Mucosa of stomach (tissue), 1 donor: ENCODE results near the gene HRCT1.

Source experiments
- H3K27me3 ChIP-seq: one replicate; pipeline ENCODE4 v1.7.0; 2013; ENCODE audit warnings: mild to moderate bottlenecking, low read length; ENCODE audit not compliant: control insufficient read depth, insufficient read depth
- H3K36me3 ChIP-seq: one replicate; pipeline ENCODE4 v1.7.0; 2013; ENCODE audit warnings: low read length; ENCODE audit not compliant: control insufficient read depth, insufficient read depth
- H3K4me1 ChIP-seq: one replicate; pipeline ENCODE4 v1.7.0; 2013; ENCODE audit warnings: mild to moderate bottlenecking, low read length; ENCODE audit not compliant: control insufficient read depth, insufficient read depth
- H3K4me3 ChIP-seq: one replicate; pipeline ENCODE4 v1.7.0; 2013; ENCODE audit warnings: low read length
- H3K9ac ChIP-seq: one replicate; pipeline ENCODE4 v1.7.0; 2013; ENCODE audit warnings: mild to moderate bottlenecking, low read length, moderate library complexity
- H3K9me3 ChIP-seq: one replicate; pipeline ENCODE4 v1.7.0; 2013; ENCODE audit warnings: mild to moderate bottlenecking, low read length, moderate library complexity; ENCODE audit not compliant: control insufficient read depth
- donor health status: Pancreatic carcinoma.

Gene HRCT1

GRCh38 chr9:35905912-35906679 is at the start of gene HRCT1:
HRCT1 (plus strand) TSS chr9:35906202; CDS start chr9:35906288, 86 bp downstream.
- Histone ChIP-seq H3K27me3 (no peaks in the 10 kb centered on the region), H3K4me3 (no peak within 1 kb of the TSS), H3K4me1 (peaks cover 72% of the 10 kb centered on the region), H3K36me3 (no peaks in the 10 kb centered on the region), H3K9me3 (no peaks in the 10 kb centered on the region), H3K9ac (no peak within 1 kb of the TSS)

- Histone ChIP-seq H3K9ac (no peak overlapping the region), H3K36me3 (no peaks in the 10 kb centered on the region), H3K27me3 (peaks cover 8% of the 10 kb centered on the region), H3K4me3 (no peak overlapping the region), H3K4me1 (no peaks in the 10 kb centered on the region), H3K9me3 (no peaks in the 10 kb centered on the region)
These were observed 49.8 kb upstream of the HRCT1 start for GRCh38 chr9:35856206-35856605.

GRCh38 chr9:35856882-35857281 is 49.1 kb upstream of the HRCT1 start:
- no peaks in the 10 kb centered on the region for H3K9me3 ChIP-seq
- peaks cover 11% of the 10 kb centered on the region for H3K27me3 ChIP-seq
- H3K36me3 ChIP-seq = no peaks in the 10 kb centered on the region
- H3K9ac ChIP-seq = no peak overlapping the region
- no peak overlapping the region for H3K4me3 ChIP-seq
- H3K4me1 ChIP-seq = no peaks in the 10 kb centered on the region

GRCh38 chr9:35858458-35858857 is 47.5 kb upstream of the HRCT1 start:
- Histone ChIP-seq H3K27me3 (peaks cover 16% of the 10 kb centered on the region), H3K9ac (no peak overlapping the region), H3K4me1 (no peaks in the 10 kb centered on the region)

GRCh38 chr9:35859310-35859989 is 46.6 kb upstream of the HRCT1 start:
- no peak overlapping the region for H3K4me3 ChIP-seq
- no peaks in the 10 kb centered on the region for H3K36me3 ChIP-seq
- no peak overlapping the region for H3K9ac ChIP-seq
- no peaks in the 10 kb centered on the region for H3K4me1 ChIP-seq
- no peaks in the 10 kb centered on the region for H3K9me3 ChIP-seq
- H3K27me3 ChIP-seq = peaks cover 16% of the 10 kb centered on the region

More at GRCh38 chr9:35858458-35858857, 47.5 kb upstream of the HRCT1 start:
- Histone ChIP-seq H3K36me3 (no peaks in the 10 kb centered on the region), H3K4me3 (no peak overlapping the region), H3K9me3 (no peaks in the 10 kb centered on the region)

DNA sequence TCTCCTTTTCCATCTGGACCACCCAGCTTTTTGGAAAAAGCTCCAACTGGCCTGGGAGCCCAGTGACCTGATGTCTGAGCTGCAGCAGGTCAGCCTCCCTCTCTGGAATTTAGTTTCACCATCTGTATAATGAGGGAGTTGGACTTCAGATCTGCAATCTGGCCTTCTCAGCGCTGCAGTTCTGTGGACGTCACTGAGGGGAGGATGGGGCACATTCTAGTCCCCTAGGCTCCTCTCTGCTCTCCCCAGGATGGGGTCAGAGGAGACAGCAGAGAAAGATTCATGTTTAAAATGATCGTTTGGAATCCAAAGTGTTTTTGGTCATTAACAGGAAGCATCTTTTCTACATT is 46.0 kb upstream of the HRCT1 start:
- Histone ChIP-seq H3K36me3 (no peaks in the 10 kb centered on the region), H3K27me3 (peaks cover 16% of the 10 kb centered on the region), H3K4me1 (no peaks in the 10 kb centered on the region), H3K9ac (no peak overlapping the region), H3K4me3 (no peak overlapping the region), H3K9me3 (no peaks in the 10 kb centered on the region)

DNA sequence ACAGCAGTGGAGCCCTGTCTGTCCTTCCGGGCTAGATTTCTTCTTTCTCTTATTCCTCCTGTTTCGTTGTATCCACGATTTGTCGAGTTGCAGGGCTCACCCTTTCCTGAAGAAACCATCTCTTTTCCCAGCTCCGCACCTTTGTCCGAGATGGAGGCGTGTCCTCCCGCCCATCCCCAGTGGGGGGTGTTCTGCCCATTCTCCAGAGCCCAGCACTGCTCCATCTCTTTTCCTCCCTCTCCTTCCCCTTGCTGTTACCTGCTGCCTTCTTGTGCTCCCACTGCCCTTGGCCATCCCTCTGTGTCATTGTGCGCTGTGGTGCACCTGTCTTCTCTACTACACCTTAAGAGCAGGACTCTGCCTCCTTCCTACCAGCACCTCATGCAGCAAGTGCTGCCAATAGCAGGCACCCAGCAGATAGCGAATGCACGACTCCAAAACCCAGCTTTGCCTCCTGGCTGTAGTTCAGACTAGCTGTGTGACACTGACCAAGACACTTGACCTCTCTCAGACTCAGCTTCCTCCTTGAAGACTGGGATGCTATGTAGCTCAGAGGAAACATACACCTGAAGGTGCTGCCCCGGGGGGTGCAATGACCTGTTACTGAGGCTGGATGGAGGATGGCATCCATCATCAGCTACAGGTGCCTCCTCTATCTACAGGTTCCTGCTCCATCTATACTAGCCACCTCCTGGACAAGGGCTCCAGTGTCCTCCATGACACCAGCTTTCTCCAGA is 44.7 kb upstream of the HRCT1 start:
- Histone ChIP-seq H3K36me3 (no peaks in the 10 kb centered on the region), H3K4me3 (no peak overlapping the region), H3K9ac (no peak overlapping the region), H3K9me3 (no peaks in the 10 kb centered on the region), H3K27me3 (peaks cover 16% of the 10 kb centered on the region), H3K4me1 (no peaks in the 10 kb centered on the region)

- Histone ChIP-seq H3K4me1 (no peaks in the 10 kb centered on the region), H3K9ac (no peak overlapping the region), H3K9me3 (no peaks in the 10 kb centered on the region), H3K27me3 (peaks cover 16% of the 10 kb centered on the region), H3K4me3 (no peak overlapping the region), H3K36me3 (no peaks in the 10 kb centered on the region)
These were observed 43.7 kb upstream of the HRCT1 start for GRCh38 chr9:35862328-35862727.

GRCh38 chr9:35863583-35863982 is 42.4 kb upstream of the HRCT1 start:
- no peaks in the 10 kb centered on the region for H3K9me3 ChIP-seq
- peaks cover 16% of the 10 kb centered on the region for H3K27me3 ChIP-seq
- H3K36me3 ChIP-seq = no peaks in the 10 kb centered on the region
- H3K9ac ChIP-seq = no peak overlapping the region
- no peak overlapping the region for H3K4me3 ChIP-seq
- no peaks in the 10 kb centered on the region for H3K4me1 ChIP-seq

DNA sequence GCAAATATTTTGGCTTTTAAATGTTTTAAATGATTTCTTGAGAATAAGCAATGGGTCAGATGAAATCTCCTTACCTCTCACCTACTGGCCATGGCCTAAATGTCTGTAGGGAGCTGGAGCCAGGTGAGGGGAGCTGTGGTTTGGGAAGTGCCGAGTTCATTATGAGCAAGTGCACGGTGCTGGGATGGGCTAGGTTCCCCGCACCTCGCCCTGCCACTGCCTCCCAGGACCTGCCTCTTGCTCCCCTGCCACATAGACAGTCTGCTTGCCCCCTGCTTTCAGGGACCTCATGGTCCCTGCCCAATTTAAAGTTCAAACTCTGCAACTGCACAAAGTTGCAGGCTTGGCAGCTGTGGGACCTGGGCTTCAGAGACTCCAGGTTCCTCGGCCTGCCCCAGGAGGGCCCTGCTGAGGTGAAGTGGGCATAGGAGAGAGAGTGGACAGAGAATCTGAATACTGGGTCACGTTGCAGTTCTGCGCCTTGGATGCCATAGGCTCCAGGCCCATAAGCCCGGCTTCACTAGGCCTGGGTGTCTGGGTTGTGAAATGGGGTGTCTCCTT is 41.2 kb upstream of the HRCT1 start:
- Histone ChIP-seq H3K9ac (no peak overlapping the region), H3K36me3 (no peaks in the 10 kb centered on the region), H3K27me3 (peaks cover 16% of the 10 kb centered on the region), H3K4me3 (no peak overlapping the region), H3K4me1 (no peaks in the 10 kb centered on the region), H3K9me3 (no peaks in the 10 kb centered on the region)

DNA sequence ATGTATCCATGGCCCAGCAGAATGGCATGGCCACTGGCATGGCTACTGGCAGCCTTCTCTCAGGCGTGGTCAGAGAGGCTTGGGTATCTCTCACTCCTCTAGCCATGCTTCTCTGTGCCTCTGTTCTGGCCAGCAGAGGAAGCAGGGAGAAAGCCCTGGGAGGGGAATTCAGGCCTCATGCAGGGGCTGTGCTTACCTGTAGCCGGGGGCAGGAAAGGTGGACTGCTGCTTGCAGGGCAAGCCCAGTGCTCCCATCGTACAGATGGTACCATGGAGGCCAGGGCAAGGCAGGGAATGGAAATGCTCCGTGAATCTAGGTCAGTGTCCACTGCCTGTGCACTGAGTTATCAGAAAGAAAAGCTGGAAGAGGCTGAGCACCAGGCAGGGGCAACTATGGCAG is 38.5 kb upstream of the HRCT1 start:
- Histone ChIP-seq H3K9ac (no peak overlapping the region), H3K9me3 (no peaks in the 10 kb centered on the region), H3K4me1 (no peaks in the 10 kb centered on the region), H3K36me3 (no peaks in the 10 kb centered on the region), H3K4me3 (no peak overlapping the region), H3K27me3 (peaks cover 1% of the 10 kb centered on the region)

DNA sequence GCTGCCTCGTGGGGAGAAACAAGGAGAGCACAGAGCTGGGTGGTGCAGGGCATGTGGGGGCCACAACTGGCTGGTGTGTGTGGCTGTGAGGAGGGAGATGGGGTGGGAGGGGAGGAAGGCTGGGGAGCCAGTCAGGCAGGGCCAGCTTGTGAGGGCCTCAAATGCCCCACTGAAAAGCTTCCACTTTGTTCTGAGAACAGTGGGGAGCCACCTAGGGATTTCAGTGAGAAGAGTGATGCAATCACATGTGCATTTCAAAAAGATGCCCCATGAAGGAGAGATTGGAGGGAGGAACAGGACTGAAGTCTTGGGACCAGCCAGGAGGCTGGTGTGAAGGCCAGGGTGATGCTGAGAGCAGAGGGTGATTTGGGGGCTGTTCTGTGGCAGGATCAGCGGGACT is 37.1 kb upstream of the HRCT1 start:
- H3K36me3 ChIP-seq = no peaks in the 10 kb centered on the region
- H3K9me3 ChIP-seq = no peaks in the 10 kb centered on the region
- H3K9ac ChIP-seq = no peak overlapping the region
- no peaks in the 10 kb centered on the region for H3K27me3 ChIP-seq
- no peaks in the 10 kb centered on the region for H3K4me1 ChIP-seq
- no peak overlapping the region for H3K4me3 ChIP-seq
